ENCODE results near the gene ZBTB7C. TPM values are rescaled to one million over a fixed set of nuclear protein-coding genes. Genes with fewer than 3 reads are reported as not detected.

Gene ZBTB7C
- polyA plus RNA-seq, 1 experiment: not detected

DNA sequence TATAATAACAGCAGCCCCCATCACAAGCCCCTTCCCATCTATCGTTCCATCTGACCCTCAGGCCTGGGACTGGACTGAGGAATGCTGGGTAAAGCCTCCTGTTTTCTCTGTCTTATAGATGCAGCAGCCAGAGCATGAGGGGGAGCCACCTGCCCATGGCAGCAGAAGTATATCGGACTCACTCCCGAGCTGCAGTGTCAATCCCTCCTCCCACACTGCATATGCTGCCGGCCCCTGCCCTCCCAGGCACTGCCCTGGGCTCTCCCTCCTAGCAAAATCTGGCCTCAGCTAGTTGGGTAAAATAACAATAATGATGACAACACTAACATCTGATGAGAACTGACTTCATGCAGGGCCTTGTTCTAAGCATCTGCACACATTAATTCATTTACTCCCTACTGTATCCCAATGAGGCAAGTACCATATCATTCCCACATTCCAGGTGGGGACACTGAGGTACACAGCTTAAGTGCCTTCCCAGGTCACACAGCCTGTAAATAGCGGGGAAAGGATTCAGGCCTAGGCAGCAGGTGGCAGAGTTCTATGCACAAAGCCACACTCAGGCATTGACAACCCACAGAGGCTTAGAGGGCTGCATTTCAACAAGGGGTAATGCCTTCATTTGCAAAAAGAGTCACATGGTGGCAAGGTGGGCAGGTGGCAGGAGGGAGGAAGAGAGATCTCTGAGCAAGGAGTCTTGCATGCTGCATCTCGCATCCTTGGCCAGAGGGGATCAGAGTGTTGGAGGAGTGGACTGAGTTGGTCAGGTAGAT, 190.0 kb downstream of the ZBTB7C start:
- Histone ChIP-seq H3K36me3 (ENCODE audit: control insufficient read depth, insufficient read depth, low read length) (no peaks in the 10 kb centered on the region), H3K27me3 (ENCODE audit: control insufficient read depth, insufficient read depth, low read length) (peaks cover 3% of the 10 kb centered on the region; the same call in 1 of the 2 replicates), H3K4me3 (ENCODE audit: low read depth, low read length) (no peak overlapping the region)
- TF ChIP-seq, protein P1, sequence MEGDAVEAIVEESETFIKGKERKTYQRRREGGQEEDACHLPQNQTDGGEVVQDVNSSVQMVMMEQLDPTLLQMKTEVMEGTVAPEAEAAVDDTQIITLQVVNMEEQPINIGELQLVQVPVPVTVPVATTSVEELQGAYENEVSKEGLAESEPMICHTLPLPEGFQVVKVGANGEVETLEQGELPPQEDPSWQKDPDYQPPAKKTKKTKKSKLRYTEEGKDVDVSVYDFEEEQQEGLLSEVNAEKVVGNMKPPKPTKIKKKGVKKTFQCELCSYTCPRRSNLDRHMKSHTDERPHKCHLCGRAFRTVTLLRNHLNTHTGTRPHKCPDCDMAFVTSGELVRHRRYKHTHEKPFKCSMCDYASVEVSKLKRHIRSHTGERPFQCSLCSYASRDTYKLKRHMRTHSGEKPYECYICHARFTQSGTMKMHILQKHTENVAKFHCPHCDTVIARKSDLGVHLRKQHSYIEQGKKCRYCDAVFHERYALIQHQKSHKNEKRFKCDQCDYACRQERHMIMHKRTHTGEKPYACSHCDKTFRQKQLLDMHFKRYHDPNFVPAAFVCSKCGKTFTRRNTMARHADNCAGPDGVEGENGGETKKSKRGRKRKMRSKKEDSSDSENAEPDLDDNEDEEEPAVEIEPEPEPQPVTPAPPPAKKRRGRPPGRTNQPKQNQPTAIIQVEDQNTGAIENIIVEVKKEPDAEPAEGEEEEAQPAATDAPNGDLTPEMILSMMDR (IDR thresholded peaks at IDR 0.05; ENCODE audit: insufficient read depth, low read depth, low read length): no peak
- no peak for DNase-seq (ENCODE audit: low read depth)
- ChIA-PET CTCF (interaction anchor here (1.2 kb wide), 1 partner anchor 11 kb away, joined by 3 read pairs; no protein-coding TSS in a partner anchor), POLR2A (no interaction called here)

DNA sequence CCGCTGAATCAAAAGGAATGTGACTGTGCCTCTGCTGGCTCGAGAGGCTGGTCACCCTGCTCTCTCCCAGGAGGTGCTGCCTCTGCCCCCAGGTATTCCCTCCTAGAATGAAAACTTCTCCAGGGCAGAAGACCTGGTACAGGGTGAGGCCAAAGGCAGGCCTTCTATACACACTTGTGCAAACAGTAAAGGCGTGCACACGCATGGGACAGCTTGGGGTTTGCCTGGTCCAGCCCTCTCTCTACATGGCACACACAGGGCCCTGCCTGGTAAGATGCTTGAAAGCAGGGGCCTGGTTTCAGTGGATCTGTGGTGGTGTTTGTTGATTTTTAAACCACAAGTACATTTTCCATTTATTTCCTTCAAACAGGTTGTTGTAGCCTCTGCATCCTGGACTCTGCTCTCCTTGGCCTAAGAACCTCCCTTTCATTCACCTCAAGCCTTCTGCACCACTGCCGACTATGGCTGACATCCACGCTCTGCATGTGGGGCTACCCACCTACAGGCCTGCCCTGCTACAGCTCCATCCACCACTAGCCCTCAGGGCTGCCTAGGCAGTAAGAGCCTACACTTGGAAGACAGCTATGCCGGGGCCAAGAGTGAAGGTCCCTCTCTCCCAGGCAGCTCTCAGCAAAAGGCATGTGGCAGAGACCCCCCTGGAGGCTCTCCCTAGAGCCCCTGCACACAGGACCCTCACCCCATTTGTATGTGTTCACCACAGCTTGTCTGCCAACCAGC, 190.7 kb downstream of the ZBTB7C start:
- DNase-seq (ENCODE audit: low read depth): no peak
- Histone ChIP-seq H3K36me3 (ENCODE audit: control insufficient read depth, insufficient read depth, low read length) (no peaks in the 10 kb centered on the region), H3K4me3 (ENCODE audit: low read depth, low read length) (no peak overlapping the region), H3K27me3 (ENCODE audit: control insufficient read depth, insufficient read depth, low read length) (peaks cover 4% of the 10 kb centered on the region)
- POLR2A ChIA-PET: no interaction called here
- TF ChIP-seq, protein P1 (IDR thresholded peaks at IDR 0.05; ENCODE audit: insufficient read depth, low read depth, low read length): no peak
- CTCF ChIA-PET: interaction anchor here (1.2 kb wide), 1 partner anchor 10 kb away, joined by 3 read pairs; no protein-coding TSS in a partner anchor

DNA sequence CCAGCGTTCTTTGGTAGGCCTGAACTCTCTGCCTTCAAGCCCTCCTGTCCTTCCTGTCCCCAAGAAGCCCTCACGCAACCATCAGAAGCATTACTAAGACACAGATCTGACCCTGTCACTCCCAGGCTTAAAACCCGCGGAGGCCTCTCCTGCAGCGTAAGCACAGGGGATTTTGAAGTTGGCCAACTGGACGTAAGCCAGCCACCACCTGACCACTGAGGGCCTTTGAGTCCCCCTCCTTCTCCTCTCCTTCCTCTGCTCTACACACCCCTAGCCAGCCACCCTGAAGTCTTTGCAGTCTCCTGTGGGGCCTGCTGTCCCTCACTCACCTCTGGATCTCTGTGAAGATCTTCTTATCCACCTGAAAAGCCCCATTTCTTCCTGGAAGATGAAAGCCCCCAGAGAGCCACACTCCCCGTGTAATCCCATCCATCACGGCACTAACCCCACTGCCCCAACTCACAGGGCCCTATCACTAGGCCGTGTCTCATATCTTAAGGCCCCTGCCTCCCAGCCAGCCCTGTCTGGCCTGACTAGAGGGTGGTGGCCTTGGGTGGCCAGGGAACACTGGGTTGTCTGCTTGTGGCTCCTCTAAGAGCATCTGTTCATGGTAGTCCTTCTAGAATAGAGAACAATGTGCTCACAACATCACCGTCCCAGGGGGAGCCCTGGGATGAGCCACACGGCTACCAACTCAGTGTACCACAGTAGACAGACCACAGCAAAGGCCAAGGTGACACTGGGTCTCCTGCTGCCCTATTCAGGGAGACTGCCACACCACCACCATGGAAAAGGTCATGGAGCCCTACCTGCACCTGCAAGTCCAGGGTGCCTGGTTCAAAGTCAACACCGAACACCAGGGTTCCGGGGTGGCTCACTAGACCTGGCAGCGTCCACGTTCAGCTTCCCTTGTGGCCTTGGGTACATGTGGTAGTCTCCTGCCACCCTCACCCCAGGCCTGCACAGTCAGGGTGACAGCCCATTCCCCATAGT, 191.6 kb downstream of the ZBTB7C start:
- TF ChIP-seq, protein P1 (IDR thresholded peaks at IDR 0.05; ENCODE audit: insufficient read depth, low read depth, low read length): no peak
- no peak for DNase-seq (ENCODE audit: low read depth)
- ChIA-PET CTCF (no interaction called here), POLR2A (no interaction called here)
- Histone ChIP-seq H3K4me3 (ENCODE audit: low read depth, low read length) (no peak overlapping the region), H3K27me3 (ENCODE audit: control insufficient read depth, insufficient read depth, low read length) (peaks cover 4% of the 10 kb centered on the region), H3K36me3 (ENCODE audit: control insufficient read depth, insufficient read depth, low read length) (no peaks in the 10 kb centered on the region)

DNA sequence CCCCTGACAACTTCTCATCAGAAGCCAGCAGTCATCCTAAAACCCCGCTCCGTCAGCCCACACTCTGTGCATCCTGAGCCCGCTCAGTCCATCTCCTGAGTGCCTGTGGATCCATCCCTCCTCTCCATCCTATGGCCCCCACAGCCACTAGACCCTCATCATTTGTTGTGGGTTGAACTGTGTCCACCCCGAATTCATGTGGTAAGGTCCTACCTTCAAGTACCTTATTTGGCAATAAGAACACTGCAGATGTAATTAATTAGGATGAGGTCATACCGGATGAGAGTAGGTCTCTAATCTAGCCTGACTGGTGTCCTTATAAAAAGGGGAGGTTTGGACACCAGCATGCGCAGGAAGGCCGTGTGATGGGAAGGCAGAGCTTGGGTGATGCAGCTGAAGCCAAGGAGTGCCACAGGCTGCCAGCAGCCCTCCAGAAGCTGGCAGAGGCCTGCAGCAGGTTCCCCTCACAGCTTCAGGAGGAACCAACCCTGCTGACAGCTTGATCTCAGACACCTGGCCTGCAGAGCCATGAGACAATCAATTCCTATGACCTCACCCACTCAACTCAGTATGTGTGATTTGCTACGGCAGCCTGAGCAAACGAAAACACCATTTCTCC, 192.4 kb downstream of the ZBTB7C start:
- CTCF ChIA-PET: no interaction called here
- DNase-seq (ENCODE audit: low read depth): no peak
- Histone ChIP-seq H3K36me3 (ENCODE audit: control insufficient read depth, insufficient read depth, low read length) (no peaks in the 10 kb centered on the region), H3K27me3 (ENCODE audit: control insufficient read depth, insufficient read depth, low read length) (peaks cover 4% of the 10 kb centered on the region), H3K4me3 (ENCODE audit: low read depth, low read length) (no peak overlapping the region)
- TF ChIP-seq, protein P1 (IDR thresholded peaks at IDR 0.05; ENCODE audit: insufficient read depth, low read depth, low read length): no peak
- POLR2A ChIA-PET: no interaction called here
